Activated gamma-delta T cell treated with anti-CD3 and anti-CD28 coated beads, Interleukin-2, amount 50 U/mL, for 16 hours (primary cell): Measurements from ENCODE around the gene TENM3.

Experiments
- DNase-seq: peaks from one replicate; pipeline ENCODE4 v3.0.0-alpha.2; 2020; ENCODE audit warnings: low read depth

TENM3 gene

GRCh38 chr4:182521011-182521410 lies 277.8 kb downstream of the TENM3 start:
- DNase-seq = no peak

- no peak for DNase-seq
Measured at GRCh38 chr4:182528819-182529218, 285.6 kb downstream of the TENM3 start.

DNA sequence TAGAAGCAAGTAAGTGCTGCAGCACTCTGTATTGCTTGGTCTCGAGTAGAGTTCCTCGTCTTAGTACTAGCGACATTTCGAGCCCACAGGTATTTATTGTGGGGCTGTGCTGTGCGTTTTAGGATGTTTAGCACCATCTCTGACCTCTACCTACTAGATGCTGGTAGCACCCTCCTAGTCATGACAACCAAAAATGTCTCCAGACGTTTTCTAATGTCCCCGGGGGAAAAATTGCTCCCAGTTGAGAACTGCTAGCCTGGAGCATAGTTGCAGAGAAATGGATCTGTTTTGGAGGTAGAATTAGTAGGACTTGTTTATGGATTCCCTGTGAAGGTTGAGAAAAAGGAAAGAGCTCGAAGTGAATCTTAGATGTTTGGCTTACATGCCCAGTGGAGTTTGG lies 287.2 kb downstream of the TENM3 start:
- DNase-seq = no peak

DNA sequence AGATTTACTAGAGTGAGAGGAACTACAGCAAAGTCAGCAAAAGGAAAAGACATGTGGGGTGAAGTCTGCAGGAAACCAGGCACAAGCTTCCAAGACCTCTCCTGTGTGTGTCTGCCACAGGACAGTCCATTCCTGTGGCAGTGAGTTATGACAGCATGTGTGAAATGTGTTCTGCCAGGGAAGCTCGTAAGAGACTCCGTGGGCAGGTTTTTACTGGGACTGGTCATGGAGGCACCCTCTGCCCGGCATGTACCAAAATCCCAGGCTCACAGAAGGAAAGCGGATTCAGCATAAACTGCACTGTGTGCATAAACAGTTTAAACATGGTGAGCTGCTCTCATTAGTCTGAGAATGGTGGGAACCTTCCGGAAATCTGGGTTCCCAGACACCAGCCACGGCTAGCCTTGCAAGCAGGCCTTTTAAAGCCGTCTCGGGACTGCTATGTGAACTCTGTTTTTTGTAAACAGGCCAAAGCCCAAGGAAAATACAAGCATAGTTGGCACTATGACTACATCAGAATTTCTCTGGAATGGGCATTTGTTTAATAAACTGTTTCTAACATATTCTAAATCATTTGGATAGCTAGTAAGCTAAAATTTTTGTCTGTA lies 288.5 kb downstream of the TENM3 start:
- no peak for DNase-seq

- DNase-seq = no peak
Measured at GRCh38 chr4:182532441-182532840, 289.2 kb downstream of the TENM3 start.

DNA sequence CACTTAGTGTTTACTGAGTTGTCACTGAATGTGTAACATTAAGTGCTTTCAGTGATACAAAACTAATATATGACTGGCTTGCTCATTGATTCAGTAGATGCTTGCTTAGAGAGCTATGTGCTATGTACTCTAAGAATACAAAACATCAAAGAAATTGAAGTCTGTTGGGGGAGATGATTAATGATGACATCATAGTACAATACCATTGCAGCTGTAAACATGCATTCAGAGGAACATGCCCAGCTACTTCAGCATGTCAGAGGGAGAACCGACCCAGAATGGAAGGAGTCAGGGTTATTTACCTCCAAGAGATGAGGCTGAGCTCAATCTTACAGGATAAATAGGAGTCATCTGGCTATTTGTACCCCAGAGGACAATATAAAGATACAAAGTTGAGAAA lies 290.8 kb downstream of the TENM3 start:
- no peak for DNase-seq

- DNase-seq = no peak
Measured at GRCh38 chr4:182536221-182536811, 293.1 kb downstream of the TENM3 start.

- DNase-seq = no peak
Measured at GRCh38 chr4:182537031-182537795, 294.0 kb downstream of the TENM3 start.

- DNase-seq = no peak
Measured at GRCh38 chr4:182538031-182538430, 294.8 kb downstream of the TENM3 start.

GRCh38 chr4:182540496-182540895 lies 297.3 kb downstream of the TENM3 start:
- DNase-seq = no peak

DNA sequence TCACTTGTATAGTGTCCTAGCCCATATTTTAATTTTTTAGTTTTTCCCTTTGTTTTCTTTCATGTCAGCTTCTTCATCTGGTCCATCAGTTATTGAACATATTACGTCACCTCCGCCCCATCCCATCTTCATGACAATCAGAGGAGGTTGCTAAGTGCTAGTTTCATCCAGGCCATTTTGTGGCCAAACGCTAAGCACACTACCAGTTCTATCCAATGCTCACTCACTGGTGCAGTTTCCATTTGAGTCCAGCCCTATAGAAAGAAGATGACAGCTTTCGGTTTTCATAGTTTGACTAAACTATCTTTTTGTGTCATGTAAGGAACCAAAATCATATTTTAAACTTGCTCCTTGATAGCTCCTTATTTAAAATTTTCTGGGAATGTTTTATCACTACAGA lies 304.2 kb downstream of the TENM3 start:
- DNase-seq = no peak

GRCh38 chr4:182548156-182548555 lies 305.0 kb downstream of the TENM3 start:
- no peak for DNase-seq

- DNase-seq = no peak
Measured at GRCh38 chr4:182549356-182549755, 306.2 kb downstream of the TENM3 start.

DNA sequence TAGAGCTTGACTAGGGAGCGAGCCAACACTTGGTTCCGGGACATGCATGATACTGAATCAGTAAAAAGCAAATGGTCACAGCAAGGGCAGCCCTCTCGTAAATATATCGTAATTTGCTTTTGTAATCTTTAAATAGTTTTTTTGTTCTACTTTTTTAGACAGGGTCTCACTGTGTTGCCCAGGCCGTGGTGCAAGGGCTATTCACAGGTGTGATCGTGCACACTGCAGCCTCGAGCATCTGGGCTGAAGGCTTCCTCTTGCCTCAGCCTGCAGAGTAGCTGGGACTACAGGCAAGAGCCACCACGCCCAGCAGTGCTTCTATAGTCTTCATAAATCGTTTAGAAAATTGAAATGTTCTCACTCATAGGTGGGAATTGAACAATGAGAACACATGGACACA lies 309.7 kb downstream of the TENM3 start:
- DNase-seq = no peak

GRCh38 chr4:182553653-182554052 lies 310.5 kb downstream of the TENM3 start:
- no peak for DNase-seq

DNA sequence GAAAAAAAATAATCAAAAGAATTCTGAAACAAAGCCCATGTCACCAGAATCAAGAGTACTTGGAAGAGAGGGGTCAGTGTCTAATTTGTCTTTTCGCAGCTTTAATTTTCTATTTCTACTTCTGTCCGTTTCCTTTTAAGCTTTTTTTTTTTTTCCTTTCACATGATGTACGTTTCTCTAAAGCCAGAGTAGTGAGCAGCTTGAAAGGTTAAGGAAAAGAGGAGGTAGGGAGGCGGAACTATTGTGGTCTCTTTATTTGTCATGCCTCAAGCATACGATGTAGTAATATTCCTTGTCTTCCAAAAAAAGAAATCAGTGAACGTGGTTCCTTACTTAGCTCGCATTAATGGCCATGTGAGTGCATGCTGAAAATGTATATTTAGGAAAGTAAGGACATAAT lies 311.5 kb downstream of the TENM3 start:
- no peak for DNase-seq

- DNase-seq = no peak
Measured at GRCh38 chr4:182555997-182556418, 312.8 kb downstream of the TENM3 start.

DNA sequence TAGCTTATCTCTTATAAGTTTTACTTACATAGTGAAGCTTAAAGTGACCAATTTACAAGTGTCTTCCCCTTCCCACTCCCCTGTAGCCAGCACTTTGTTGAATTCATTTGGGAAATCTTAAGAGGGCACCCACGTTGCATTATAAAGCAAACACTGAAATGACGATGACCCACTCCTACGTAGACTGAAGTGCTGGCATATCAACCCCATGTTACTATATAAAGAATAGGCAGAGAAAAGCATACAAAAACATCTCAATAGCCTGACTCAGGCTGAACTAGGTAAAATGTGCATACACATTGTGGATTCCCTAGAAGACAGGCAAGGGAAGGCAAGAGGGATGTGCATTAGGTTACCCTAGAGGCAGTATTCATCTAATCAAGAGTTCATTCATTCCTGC lies 313.4 kb downstream of the TENM3 start:
- DNase-seq = no peak

- no peak for DNase-seq
Measured at GRCh38 chr4:182560358-182560757, 317.2 kb downstream of the TENM3 start.

- no peak for DNase-seq
Measured at GRCh38 chr4:182562350-182562749, 319.1 kb downstream of the TENM3 start.

- no peak for DNase-seq
Measured at GRCh38 chr4:182564724-182565369, 321.6 kb downstream of the TENM3 start.

DNA sequence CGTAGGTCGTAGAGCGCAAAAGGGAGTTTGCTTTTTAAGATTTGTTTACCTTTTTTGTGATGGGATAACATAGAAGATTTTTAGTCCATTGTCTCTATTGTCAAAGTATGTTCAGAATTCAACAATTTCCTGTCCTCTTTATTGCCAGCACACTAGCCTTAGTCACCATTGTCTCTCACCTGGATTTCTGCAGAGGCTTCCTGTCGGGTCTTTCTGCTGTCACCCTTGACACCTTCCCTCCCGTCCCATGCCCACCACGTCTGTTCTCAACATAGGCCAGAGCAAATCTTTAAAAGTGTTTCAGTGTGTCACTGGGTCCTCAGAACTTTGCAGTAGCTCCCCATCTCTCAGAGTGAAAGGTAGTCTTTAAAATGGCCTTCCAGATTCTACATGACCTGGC lies 323.9 kb downstream of the TENM3 start:
- no peak for DNase-seq

- DNase-seq = no peak
Measured at GRCh38 chr4:182569561-182569960, 326.4 kb downstream of the TENM3 start.
